K562 (cell line): Measurements from ENCODE around the gene PLAGL1. TPM values are rescaled to one million over a fixed set of nuclear protein-coding genes. Genes with fewer than 3 reads are reported as not detected.

ENCODE experiments used
- ATF7 ChIP-seq: fragments of 450-650 bp; IDR thresholded peaks from 2 replicates; pipeline ENCODE4 v1.7.1; 2014; ENCODE audit warnings: mild to moderate bottlenecking, moderate library complexity
- GATA2 ChIP-seq: sonication (generic); formaldehyde crosslinking; IDR thresholded peaks from 2 replicates; pipeline ENCODE4 v1.4.0; 2020; ENCODE audit warnings: mild to moderate bottlenecking, missing genetic modification reagents
- IRF2 ChIP-seq: sonication (generic); formaldehyde crosslinking; IDR thresholded peaks from 2 replicates; pipeline ENCODE4 v1.8.1; 2022; ENCODE audit warnings: mild to moderate bottlenecking, missing genetic modification reagents
- NCOA4 ChIP-seq: fragments of 450-650 bp; IDR thresholded peaks from 2 replicates; pipeline ENCODE4 v1.6.1; 2018; ENCODE audit warnings: mild to moderate bottlenecking; ENCODE audit not compliant: partially characterized antibody
- PRDM10 ChIP-seq: fragments of 450-650 bp; IDR thresholded peaks from 2 replicates; pipeline ENCODE4 v1.6.1; 2018; ENCODE audit not compliant: partially characterized antibody
- RBM39 ChIP-seq: fragments of 200-400 bp; formaldehyde crosslinking; optimal IDR thresholded peaks from 2 replicates; pipeline ENCODE3; 2018; ENCODE audit warnings: low read depth, low read length
- SMAD4 ChIP-seq: fragments of 250-450 bp; sonication (Bioruptor Pico); conservative IDR thresholded peaks from 2 replicates; pipeline ENCODE4 v1.8.0; 2021; ENCODE audit warnings: inconsistent platforms, mild to moderate bottlenecking, moderate library complexity
- TCF15 ChIP-seq: fragments of 250-450 bp; sonication (Bioruptor Pico); IDR thresholded peaks from 2 replicates; pipeline ENCODE4 v1.8.0; 2022; ENCODE audit warnings: moderate library complexity, mild to moderate bottlenecking, inconsistent platforms
- ZNF311 ChIP-seq: fragments of 250-450 bp; sonication (Bioruptor Pico); IDR thresholded peaks from 2 replicates; pipeline ENCODE4 v1.4.0; 2020; ENCODE audit warnings: mild to moderate bottlenecking, moderate library complexity
- polyA plus RNA-seq, 8 experiments: library from polyadenylated mRNA; depleted of rRNA in 4 of 8; stranded (reverse) in 5 of 8; unstranded in 3 of 8; fragments of >200 nt; fragmentation: Nextera tagmentation in 2 of 8; fragmentation: Illumina TruSeq in 1 of 8; extraction: Ambion mirVana in 2 of 8; extraction: Trizol in 1 of 8; gene quantifications; 2 replicates each; pipeline versions ENCODE4 v1.2.1 to v1.2.3, GENCODE V29; 2011 to 2014; ENCODE audit warnings: inconsistent platforms in 1 of 8, missing spikeins in 1 of 8
- total RNA-seq, 7 experiments: library from RNA; depleted of rRNA in 6 of 7; stranded (reverse); fragments of >200 nt in 6 of 7; fragmentation: Illumina TruSeq in 2 of 7; extraction: Trizol in 2 of 7; gene quantifications; 2 replicates each; pipeline versions ENCODE4 v1.2.1 to v1.2.3, GENCODE V29; 2011 to 2021; ENCODE audit warnings: low replicate concordance in 1 of 7

PLAGL1 gene
- total and polyA plus RNA-seq, 9 of the 15 experiments (the other 6 are each of a cell fraction or from before 2014, with no cell fraction given) = 4.9 to 29.6 (median 13.2) TPM

GRCh38 chr6:143969077-143969476 is 39.0 kb downstream of the PLAGL1 start (continued):
- TF ChIP-seq PRDM10 = no peak
- TF ChIP-seq TCF15 = no peak
- peak; percentile 33; the same call in 1 of the 2 replicates for TF ChIP-seq ZNF311 (CRISPR knock-in tag)
- TF ChIP-seq IRF2 (CRISPR knock-in tag) = no peak
- TF ChIP-seq ATF7 = no peak
- TF ChIP-seq GATA2 = 0 out of 2 replicates have a peak, but pooled peaks have one; percentile 24
- TF ChIP-seq NCOA4 = no peak
- TF ChIP-seq SMAD4 (CRISPR knock-in tag) = 0 out of 2 replicates have a peak, but pooled peaks have one; percentile 15
- no peak for TF ChIP-seq RBM39
- TF ChIP-seq, all 486 proteins: peak for 10
